GM21515 (cell line): ENCODE data around the gene ZNF410.
"Not testable (repeated sequence)": the region's sequence is repeated elsewhere in the genome, so short reads cannot be mapped to it uniquely, and the experiment has no call there.

Experiments used
- ATAC-seq: cut with Tn5 transposase; IDR thresholded peaks from one replicate; pipeline ENCODE4 v1.9.1; 2021; ENCODE audit not compliant: unreplicated experiment

Gene ZNF410

GRCh38 chr14:73884438-73885190, 2.0 kb upstream of the ZNF410 start:
- ATAC-seq = no peak

- ATAC-seq = no peak
Observed at GRCh38 chr14:73887318-73887616, 608 bp downstream of the ZNF410 start.

GRCh38 chr14:73887694-73888459, 1.2 kb downstream of the ZNF410 start:
- ATAC-seq = no peak

- ATAC-seq = no peak
Observed at GRCh38 chr14:73888460-73888725, 1.7 kb downstream of the ZNF410 start.

- no peak for ATAC-seq
Observed at GRCh38 chr14:73888971-73889370, 2.3 kb downstream of the ZNF410 start.

- no peak for ATAC-seq
Observed at GRCh38 chr14:73889376-73889775, 2.7 kb downstream of the ZNF410 start.

- ATAC-seq = not testable (repeated sequence)
Observed at GRCh38 chr14:73894180-73894687, 7.6 kb downstream of the ZNF410 start.

GRCh38 chr14:73895939-73896338, 9.3 kb downstream of the ZNF410 start:
- ATAC-seq = no peak

- ATAC-seq = no peak
Observed at GRCh38 chr14:73896521-73896920, 9.9 kb downstream of the ZNF410 start.

- no peak for ATAC-seq
Observed at GRCh38 chr14:73903028-73903427, 16.4 kb downstream of the ZNF410 start.

GRCh38 chr14:73909681-73910080, 23.0 kb downstream of the ZNF410 start:
- ATAC-seq = no peak

- ATAC-seq = no peak
Observed at GRCh38 chr14:73913256-73913655, 26.6 kb downstream of the ZNF410 start.

- no peak for ATAC-seq
Observed at GRCh38 chr14:73916324-73916723, 29.7 kb downstream of the ZNF410 start.

- not testable (repeated sequence) for ATAC-seq
Observed at GRCh38 chr14:73919457-73919856, 32.8 kb downstream of the ZNF410 start.

GRCh38 chr14:73924337-73924736, 37.7 kb downstream of the ZNF410 start:
- no peak for ATAC-seq

GRCh38 chr14:73935666-73936065, 49.0 kb downstream of the ZNF410 start:
- no peak for ATAC-seq

GRCh38 chr14:73936548-73936947, 49.9 kb downstream of the ZNF410 start:
- ATAC-seq = no peak

- ATAC-seq = no peak
Observed at GRCh38 chr14:73937012-73937411, 50.4 kb downstream of the ZNF410 start.

- ATAC-seq = no peak
Observed at GRCh38 chr14:73942180-73942579, 55.5 kb downstream of the ZNF410 start.

- ATAC-seq = no peak
Observed at GRCh38 chr14:73943083-73943482, 56.4 kb downstream of the ZNF410 start.

GRCh38 chr14:73944432-73945158, 57.9 kb downstream of the ZNF410 start:
- ATAC-seq = no peak

- ATAC-seq = no peak
Observed at GRCh38 chr14:73945159-73945670, 58.6 kb downstream of the ZNF410 start.
